GM13977 (cell line): ENCODE data around the gene CLRN2.
"Not testable (repeated sequence)": the region's sequence is repeated elsewhere in the genome, so short reads cannot be mapped to it uniquely, and the experiment has no call there.

Experiments used
- DNase-seq: peaks from one replicate; pipeline ENCODE4 v3.0.0; 2012; ENCODE audit warnings: low spot score
- CTCF ChIP-seq: IDR thresholded peaks from 2 replicates; pipeline ENCODE4 v1.5.1; 2012; ENCODE audit warnings: mild to moderate bottlenecking, control low read depth; ENCODE audit not compliant: insufficient read depth; ENCODE audit errors: extremely low read depth, missing control alignments
- in situ Hi-C: fragments of 300-500 bp; cut with MboI; formaldehyde crosslinking; loops from one replicate; pipeline ENCODE4 v1.12.0; 2022; ENCODE audit warnings: low sequenced_read_pairs, low pct_unique_long_range_greater_than_20kb, mixed read lengths, inconsistent platforms; ENCODE audit not compliant: unreplicated experiment

CLRN2 gene

GRCh38 chr4:17574206-17574605, 59.2 kb downstream of the CLRN2 start:
- in situ Hi-C loops = loop anchor here (25.0 kb wide), 1 partner anchor 463 kb away; no protein-coding TSS in a partner anchor
- no peak for DNase-seq

GRCh38 chr4:17575177-17575576, 60.2 kb downstream of the CLRN2 start:
- DNase-seq, in situ Hi-C loops: not testable (repeated sequence)

More at GRCh38 chr4:17574206-17574605, 59.2 kb downstream of the CLRN2 start:
- TF ChIP-seq CTCF = no peak
